Panc1 (cell line): ENCODE results near the gene URAD.

ENCODE experiments used
- POLR2AphosphoS5 ChIP-seq: IDR thresholded peaks from 2 replicates; pipeline ENCODE4 v1.6.1; 2012; ENCODE audit warnings: mild to moderate bottlenecking, low read depth, low read length, moderate library complexity
- REST ChIP-seq, 2 experiments: IDR thresholded peaks; 2 replicates each; pipeline ENCODE4 v1.6.1; 2011 to 2012; ENCODE audit warnings: low read depth in 2 of 2, control low read depth in 1 of 2, low read length in 1 of 2, mild to moderate bottlenecking in 1 of 2, moderate library complexity in 1 of 2; ENCODE audit not compliant: insufficient read depth in 1 of 2
- TF ChIP-seq, protein P1 (sequence below): fragments of 450-650 bp; IDR thresholded peaks from 2 replicates; pipeline ENCODE4 v1.5.1; 2017; ENCODE audit warnings: mild to moderate bottlenecking

GRCh38 chr13:27967203-27967735 is 21.2 kb downstream of the URAD start:
- TF ChIP-seq, protein P1, sequence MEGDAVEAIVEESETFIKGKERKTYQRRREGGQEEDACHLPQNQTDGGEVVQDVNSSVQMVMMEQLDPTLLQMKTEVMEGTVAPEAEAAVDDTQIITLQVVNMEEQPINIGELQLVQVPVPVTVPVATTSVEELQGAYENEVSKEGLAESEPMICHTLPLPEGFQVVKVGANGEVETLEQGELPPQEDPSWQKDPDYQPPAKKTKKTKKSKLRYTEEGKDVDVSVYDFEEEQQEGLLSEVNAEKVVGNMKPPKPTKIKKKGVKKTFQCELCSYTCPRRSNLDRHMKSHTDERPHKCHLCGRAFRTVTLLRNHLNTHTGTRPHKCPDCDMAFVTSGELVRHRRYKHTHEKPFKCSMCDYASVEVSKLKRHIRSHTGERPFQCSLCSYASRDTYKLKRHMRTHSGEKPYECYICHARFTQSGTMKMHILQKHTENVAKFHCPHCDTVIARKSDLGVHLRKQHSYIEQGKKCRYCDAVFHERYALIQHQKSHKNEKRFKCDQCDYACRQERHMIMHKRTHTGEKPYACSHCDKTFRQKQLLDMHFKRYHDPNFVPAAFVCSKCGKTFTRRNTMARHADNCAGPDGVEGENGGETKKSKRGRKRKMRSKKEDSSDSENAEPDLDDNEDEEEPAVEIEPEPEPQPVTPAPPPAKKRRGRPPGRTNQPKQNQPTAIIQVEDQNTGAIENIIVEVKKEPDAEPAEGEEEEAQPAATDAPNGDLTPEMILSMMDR: no peak
- TF ChIP-seq POLR2AphosphoS5 (no peak), REST (IDR thresholded peaks at IDR 0.05; ENCODE audit: insufficient read depth in 1 of 2, low read depth in 2 of 2, low read length in 1 of 2) (no peak)
